Neural crest cell (in vitro differentiated cells): ENCODE results near the gene CUX1. TPM values are rescaled to one million over a fixed set of nuclear protein-coding genes. Genes with fewer than 3 reads are reported as not detected.

Source experiments
- DNase-seq: peaks from one replicate; pipeline ENCODE4 v3.0.0; 2021; ENCODE audit warnings: low read depth, mixed read lengths, low spot score
- H3K27ac Mint-ChIP-seq: one replicate; pipeline ENCODE4 v1.8.0; 2021; ENCODE audit warnings: mild to moderate bottlenecking, mixed read lengths; ENCODE audit not compliant: unreplicated experiment
- H3K27me3 Mint-ChIP-seq: 2 replicates; pipeline ENCODE4 v1.8.0; 2021; ENCODE audit warnings: low read depth, mild to moderate bottlenecking, mixed read lengths
- H3K36me3 Mint-ChIP-seq: 2 replicates; pipeline ENCODE4 v1.8.0; 2021; ENCODE audit warnings: low read depth, mild to moderate bottlenecking, mixed read lengths
- H3K4me1 Mint-ChIP-seq: 2 replicates; pipeline ENCODE4 v1.8.0; 2021; ENCODE audit warnings: mixed read lengths
- H3K4me3 Mint-ChIP-seq: one replicate; pipeline ENCODE4 v1.8.0; 2021; ENCODE audit warnings: mild to moderate bottlenecking, mixed read lengths
- H3K9me3 Mint-ChIP-seq: 2 replicates; pipeline ENCODE4 v1.8.0; 2021; ENCODE audit warnings: mixed read lengths
- CTCF ChIP-seq: fragments of 200-600 bp; sonication (generic); conservative IDR thresholded peaks from 2 replicates; pipeline ENCODE4 v1.5.0; 2021; ENCODE audit warnings: antibody characterized with exemption, mild to moderate bottlenecking
- total RNA-seq: library from RNA; stranded (reverse); gene quantifications from 2 replicates; pipeline ENCODE4 v1.2.1, GENCODE V29; 2021

CUX1 gene
- total RNA-seq, 1 donor from 2014 or later, result 60.0 TPM

- no peaks in the 10 kb centered on the region for H3K36me3 Mint-ChIP-seq
- peak overlapping the region; percentile 64 for H3K27ac Mint-ChIP-seq
- H3K9me3 Mint-ChIP-seq, result no peaks in the 10 kb centered on the region
- DNase-seq, result no peak
- H3K4me1 Mint-ChIP-seq, result peaks cover 5% of the 10 kb centered on the region
- no peak overlapping the region for H3K4me3 Mint-ChIP-seq
- no peaks in the 10 kb centered on the region for H3K27me3 Mint-ChIP-seq
- TF ChIP-seq CTCF, result no peak
Measured at GRCh38 chr7:101959342-101959741, 141.9 kb downstream of the CUX1 start.

GRCh38 chr7:101959829-101960228, 142.4 kb downstream of the CUX1 start:
- no peak for DNase-seq
- H3K27ac Mint-ChIP-seq, result no peak overlapping the region
- no peak overlapping the region for H3K4me3 Mint-ChIP-seq
- TF ChIP-seq CTCF, result no peak
- no peaks in the 10 kb centered on the region for H3K9me3 Mint-ChIP-seq
- peaks cover 5% of the 10 kb centered on the region for H3K4me1 Mint-ChIP-seq
- no peaks in the 10 kb centered on the region for H3K27me3 Mint-ChIP-seq
- H3K36me3 Mint-ChIP-seq, result no peaks in the 10 kb centered on the region

GRCh38 chr7:101960323-101960722, 142.9 kb downstream of the CUX1 start:
- Mint-ChIP-seq H3K9me3 (no peaks in the 10 kb centered on the region), H3K4me1 (peaks cover 3% of the 10 kb centered on the region), H3K27ac (no peak overlapping the region), H3K27me3 (no peaks in the 10 kb centered on the region), H3K36me3 (no peaks in the 10 kb centered on the region), H3K4me3 (no peak overlapping the region)
- TF ChIP-seq CTCF, result no peak
- DNase-seq, result no peak

GRCh38 chr7:101960985-101961708, 143.7 kb downstream of the CUX1 start:
- Mint-ChIP-seq H3K27ac (no peak overlapping the region), H3K27me3 (no peaks in the 10 kb centered on the region), H3K4me1 (no peaks in the 10 kb centered on the region), H3K9me3 (no peaks in the 10 kb centered on the region), H3K36me3 (no peaks in the 10 kb centered on the region), H3K4me3 (no peak overlapping the region)
- DNase-seq, result no peak
- TF ChIP-seq CTCF, result no peak

GRCh38 chr7:101961811-101962210, 144.4 kb downstream of the CUX1 start:
- no peak for TF ChIP-seq CTCF
- no peaks in the 10 kb centered on the region for H3K4me1 Mint-ChIP-seq
- no peak overlapping the region for H3K4me3 Mint-ChIP-seq
- H3K36me3 Mint-ChIP-seq, result no peaks in the 10 kb centered on the region
- H3K9me3 Mint-ChIP-seq, result no peaks in the 10 kb centered on the region
- no peak for DNase-seq
- H3K27me3 Mint-ChIP-seq, result no peaks in the 10 kb centered on the region
- H3K27ac Mint-ChIP-seq, result no peak overlapping the region
